ENCODE measurements around the gene PPFIA2. TPM values are rescaled to one million over a fixed set of nuclear protein-coding genes. Genes with fewer than 3 reads are reported as not detected.

PPFIA2 gene
- polyA plus RNA-seq, 1 donor (not counting 4 experiments of a cell fraction or from before 2014, with no cell fraction given) = not detected

DNA sequence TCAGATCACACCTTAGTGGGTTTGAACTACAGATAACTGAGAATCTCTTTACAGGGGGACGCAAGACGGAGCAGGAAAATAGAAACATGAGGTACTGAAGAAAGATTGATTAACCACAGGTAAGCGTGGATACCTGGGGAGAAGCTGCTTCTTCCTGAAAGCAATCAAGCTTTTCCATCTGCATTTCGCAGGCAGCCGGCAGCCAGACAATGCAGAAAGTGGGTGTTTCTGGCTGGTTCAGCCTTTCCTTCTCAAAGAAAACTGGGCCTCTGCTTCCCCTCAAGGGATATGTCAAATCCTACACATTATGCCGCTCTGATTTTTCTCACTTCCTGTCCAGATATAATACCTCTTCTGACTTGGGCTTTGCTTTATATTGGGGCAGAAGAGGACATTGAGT lies 39.1 kb upstream of the PPFIA2 start:
- no peaks in the 10 kb centered on the region for H3K27me3 ChIP-seq (ENCODE audit: control insufficient read depth, extremely low read depth, insufficient read depth, low read length)
- no peak overlapping the region for H2AFZ ChIP-seq (ENCODE audit: control insufficient read depth, low read length)
- H3K4me3 ChIP-seq (ENCODE audit: control insufficient read depth in 2 of 3, extremely low read depth in 1 of 3, insufficient read depth in 2 of 3, low read depth in 1 of 3, low read length in 3 of 3) = no peak overlapping the region
- no peak overlapping the region for H3K4me2 ChIP-seq (ENCODE audit: control insufficient read depth, extremely low read depth, insufficient read depth, low read depth, low read length)
- H3K9me3 ChIP-seq (ENCODE audit: control insufficient read depth, low read depth, low read length) = no peaks in the 10 kb centered on the region
- H3K36me3 ChIP-seq (ENCODE audit: control insufficient read depth in 2 of 2, extremely low read depth in 1 of 2, insufficient read depth in 2 of 2, low read length in 2 of 2) = no peaks in the 10 kb centered on the region
- TF ChIP-seq EZH2 (IDR thresholded peaks at IDR 0.05; ENCODE audit: low read length) = no peak
- TF ChIP-seq, protein P1, sequence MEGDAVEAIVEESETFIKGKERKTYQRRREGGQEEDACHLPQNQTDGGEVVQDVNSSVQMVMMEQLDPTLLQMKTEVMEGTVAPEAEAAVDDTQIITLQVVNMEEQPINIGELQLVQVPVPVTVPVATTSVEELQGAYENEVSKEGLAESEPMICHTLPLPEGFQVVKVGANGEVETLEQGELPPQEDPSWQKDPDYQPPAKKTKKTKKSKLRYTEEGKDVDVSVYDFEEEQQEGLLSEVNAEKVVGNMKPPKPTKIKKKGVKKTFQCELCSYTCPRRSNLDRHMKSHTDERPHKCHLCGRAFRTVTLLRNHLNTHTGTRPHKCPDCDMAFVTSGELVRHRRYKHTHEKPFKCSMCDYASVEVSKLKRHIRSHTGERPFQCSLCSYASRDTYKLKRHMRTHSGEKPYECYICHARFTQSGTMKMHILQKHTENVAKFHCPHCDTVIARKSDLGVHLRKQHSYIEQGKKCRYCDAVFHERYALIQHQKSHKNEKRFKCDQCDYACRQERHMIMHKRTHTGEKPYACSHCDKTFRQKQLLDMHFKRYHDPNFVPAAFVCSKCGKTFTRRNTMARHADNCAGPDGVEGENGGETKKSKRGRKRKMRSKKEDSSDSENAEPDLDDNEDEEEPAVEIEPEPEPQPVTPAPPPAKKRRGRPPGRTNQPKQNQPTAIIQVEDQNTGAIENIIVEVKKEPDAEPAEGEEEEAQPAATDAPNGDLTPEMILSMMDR (optimal IDR thresholded peaks at IDR 0.05 in 1 of 3, IDR thresholded peaks at IDR 0.05 in 1 of 3, conservative IDR thresholded peaks at IDR 0.05 in 1 of 3; ENCODE audit: extremely low read depth in 1 of 3, insufficient read depth in 2 of 3, low read length in 3 of 3) = no peak
- H4K20me1 ChIP-seq (ENCODE audit: control insufficient read depth, extremely low read depth, insufficient read depth, low read length) = no peaks in the 10 kb centered on the region
- H3K79me2 ChIP-seq (ENCODE audit: control insufficient read depth, insufficient read depth, low read length) = no peaks in the 10 kb centered on the region
- H3K27ac ChIP-seq (ENCODE audit: control insufficient read depth, insufficient read depth, low read length) = no peak overlapping the region
- H3K9ac ChIP-seq (ENCODE audit: control insufficient read depth, extremely low read depth, insufficient read depth, low read length) = no peak overlapping the region
- FAIRE-seq (no peak), DNase-seq (ENCODE audit: low read depth, low spot score) (no peak)
- H3K4me1 ChIP-seq (ENCODE audit: control insufficient read depth, extremely low read depth, insufficient read depth, low read length) = no peaks in the 10 kb centered on the region
- dilution Hi-C loops (cut with MboI; ENCODE audit: extremely low pct_ligation_motif_present, low sequenced_read_pairs) = no loop called here
- no peaks in the 10 kb centered on the region for H3K9me1 ChIP-seq (ENCODE audit: control insufficient read depth, extremely low read depth, insufficient read depth, low read length)

DNA sequence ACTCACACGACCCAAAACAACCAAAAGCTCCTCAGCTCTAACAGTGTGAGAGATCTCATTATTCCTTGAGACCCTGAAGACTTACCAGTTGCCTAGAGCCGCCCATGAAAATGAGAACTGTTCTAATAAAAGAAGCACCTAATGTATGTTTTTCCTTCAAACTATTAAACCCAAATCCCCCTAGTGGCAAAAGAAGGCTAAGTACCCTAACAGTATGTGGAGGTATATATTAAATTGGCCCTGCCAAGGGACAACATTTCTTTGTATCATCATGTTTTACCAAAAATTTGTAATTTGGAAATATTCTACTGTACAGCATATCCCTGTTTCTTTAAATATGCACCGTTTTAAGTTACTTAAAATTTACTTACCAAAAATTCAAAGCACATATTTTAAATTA lies 38.0 kb upstream of the PPFIA2 start:
- no peaks in the 10 kb centered on the region for H3K79me2 ChIP-seq (ENCODE audit: control insufficient read depth, insufficient read depth, low read length)
- no peak overlapping the region for H3K9ac ChIP-seq (ENCODE audit: control insufficient read depth, extremely low read depth, insufficient read depth, low read length)
- dilution Hi-C loops (cut with MboI; ENCODE audit: extremely low pct_ligation_motif_present, low sequenced_read_pairs) = no loop called here
- TF ChIP-seq, protein P1 (optimal IDR thresholded peaks at IDR 0.05 in 1 of 3, IDR thresholded peaks at IDR 0.05 in 1 of 3, conservative IDR thresholded peaks at IDR 0.05 in 1 of 3; ENCODE audit: extremely low read depth in 1 of 3, insufficient read depth in 2 of 3, low read length in 3 of 3) = peak in 2 of 3 experiments; percentile 19 to 50
- no peak for TF ChIP-seq EZH2 (IDR thresholded peaks at IDR 0.05; ENCODE audit: low read length)
- no peak overlapping the region for H2AFZ ChIP-seq (ENCODE audit: control insufficient read depth, low read length)
- H3K27ac ChIP-seq (ENCODE audit: control insufficient read depth, insufficient read depth, low read length) = no peak overlapping the region
- H4K20me1 ChIP-seq (ENCODE audit: control insufficient read depth, extremely low read depth, insufficient read depth, low read length) = no peaks in the 10 kb centered on the region
- H3K4me2 ChIP-seq (ENCODE audit: control insufficient read depth, extremely low read depth, insufficient read depth, low read depth, low read length) = no peak overlapping the region
- H3K4me1 ChIP-seq (ENCODE audit: control insufficient read depth, extremely low read depth, insufficient read depth, low read length) = no peaks in the 10 kb centered on the region
- no peaks in the 10 kb centered on the region for H3K9me3 ChIP-seq (ENCODE audit: control insufficient read depth, low read depth, low read length)
- DNase-seq (ENCODE audit: low read depth, low spot score) = no peak
- H3K4me3 ChIP-seq (ENCODE audit: control insufficient read depth in 2 of 3, extremely low read depth in 1 of 3, insufficient read depth in 2 of 3, low read depth in 1 of 3, low read length in 3 of 3) = no peak overlapping the region
- H3K9me1 ChIP-seq (ENCODE audit: control insufficient read depth, extremely low read depth, insufficient read depth, low read length) = no peaks in the 10 kb centered on the region
- FAIRE-seq = no peak
- H3K36me3 ChIP-seq (ENCODE audit: control insufficient read depth in 2 of 2, extremely low read depth in 1 of 2, insufficient read depth in 2 of 2, low read length in 2 of 2) = no peaks in the 10 kb centered on the region
- H3K27me3 ChIP-seq (ENCODE audit: control insufficient read depth, extremely low read depth, insufficient read depth, low read length) = no peaks in the 10 kb centered on the region
